Activated CD4-positive, alpha-beta memory T cell treated with anti-CD3 and anti-CD28 coated beads, Interleukin-2, amount 10 ng/mL, durations not matched to agents 7 days and 5 days (primary cell): Measurements from ENCODE around the gene ILF3. TPM values are rescaled to one million over a fixed set of nuclear protein-coding genes. Genes with fewer than 3 reads are reported as not detected.

ENCODE experiments used
- CTCF ChIA-PET: fragments of 350-600 bp; sonication (Branson Sonifier 250); formaldehyde crosslinking; loops from one replicate; lab custom pipeline; 2021; ENCODE audit warnings: antibody characterized with exemption, inconsistent platforms; lab: Charles Lee
- POLR2A ChIA-PET: fragments of 350-600 bp; sonication (Branson Sonifier 250); formaldehyde crosslinking; loops from one replicate; lab custom pipeline; 2021; ENCODE audit warnings: antibody characterized with exemption; lab: Charles Lee
- DNase-seq: peaks from one replicate; pipeline ENCODE4 v3.0.0-alpha.2; 2020
- H3K27ac Mint-ChIP-seq: one replicate; pipeline ENCODE4 v1.8.0; 2021; ENCODE audit warnings: mild to moderate bottlenecking, mixed read lengths
- H3K27me3 Mint-ChIP-seq: one replicate; pipeline ENCODE4 v1.8.0; 2021; ENCODE audit warnings: mixed read lengths
- H3K36me3 Mint-ChIP-seq: one replicate; pipeline ENCODE4 v1.8.0; 2021; ENCODE audit warnings: low read depth, mixed read lengths
- H3K4me1 Mint-ChIP-seq: one replicate; pipeline ENCODE4 v1.8.0; 2021; ENCODE audit warnings: mixed read lengths
- H3K4me3 Mint-ChIP-seq: one replicate; pipeline ENCODE4 v1.8.0; 2021; ENCODE audit warnings: mild to moderate bottlenecking, mixed read lengths
- H3K9me3 Mint-ChIP-seq: one replicate; pipeline ENCODE4 v1.8.0; 2021; ENCODE audit warnings: mixed read lengths
- total RNA-seq, 2 experiments: library from RNA; stranded (reverse); gene quantifications; one replicate each; pipeline ENCODE4 v1.2.3, GENCODE V29; 2021

The ILF3 gene
- total RNA-seq, 2 experiments from 2014 or later = 301 to 324 TPM

GRCh38 chr19:10690341-10690781 is 36.2 kb downstream of the ILF3 start:
- Mint-ChIP-seq H3K4me3 (no peak overlapping the region), H3K27ac (no peak overlapping the region), H3K36me3 (peaks cover 62% of the 10 kb centered on the region), H3K9me3 (no peaks in the 10 kb centered on the region), H3K4me1 (peaks cover 5% of the 10 kb centered on the region), H3K27me3 (peaks cover under 1% of the 10 kb centered on the region)
- DNase-seq = no peak
- ChIA-PET CTCF (interaction anchor here (1.1 to 1.4 kb wide), 2 partner anchors 9 to 11 kb away, joined by 4 to 5 read pairs; partner anchors contain the start of gene QTRT1), POLR2A (no interaction called here)

DNA sequence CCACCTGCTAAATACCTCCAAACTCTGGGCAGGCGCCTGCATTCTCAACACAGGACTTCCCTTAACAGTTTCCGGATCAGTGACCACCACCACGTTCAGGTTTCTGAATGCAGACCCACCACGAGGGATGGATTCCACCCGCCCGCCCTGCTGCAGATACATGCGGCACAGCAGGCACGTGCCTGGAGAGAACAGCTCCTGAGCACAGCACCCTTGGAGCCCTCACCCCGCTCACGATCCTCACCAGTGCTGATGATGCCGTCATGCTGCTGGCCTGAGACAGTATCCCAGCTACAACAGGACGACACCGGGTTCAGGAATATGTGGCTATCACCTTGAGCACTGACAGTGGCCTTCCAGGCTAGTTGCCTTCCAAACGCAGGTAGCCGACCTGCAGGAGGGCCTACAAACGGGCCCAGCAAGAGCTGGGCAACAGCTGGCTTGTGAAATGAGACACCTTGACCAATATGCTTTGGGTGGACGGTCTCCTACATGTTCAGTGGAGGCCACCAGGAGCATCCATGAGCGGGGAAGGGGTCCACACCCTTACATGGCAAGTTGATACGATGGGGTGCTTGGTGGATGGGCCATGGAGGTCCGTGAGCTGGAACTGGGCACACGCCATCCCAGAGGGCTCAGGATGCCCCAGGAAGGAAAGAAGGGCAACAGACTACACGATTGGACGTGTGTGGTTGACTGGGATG is 37.2 kb downstream of the ILF3 start:
- POLR2A ChIA-PET = interaction anchor here (0.7 kb wide), 1 partner anchor 10 kb away, joined by 5 read pairs; the partner anchor contains the start of gene QTRT1
- Mint-ChIP-seq H3K27me3 (peaks cover 7% of the 10 kb centered on the region), H3K36me3 (peaks cover 58% of the 10 kb centered on the region), H3K27ac (no peak overlapping the region), H3K4me3 (no peak overlapping the region), H3K9me3 (no peaks in the 10 kb centered on the region), H3K4me1 (peaks cover 13% of the 10 kb centered on the region)
- CTCF ChIA-PET = interaction anchor here (1.0 kb wide), 1 partner anchor 11 kb away, joined by 3 read pairs; no protein-coding TSS in a partner anchor
- no peak for DNase-seq

- Mint-ChIP-seq H3K4me1 (peaks cover 16% of the 10 kb centered on the region), H3K27me3 (peaks cover 9% of the 10 kb centered on the region), H3K36me3 (peaks cover 55% of the 10 kb centered on the region), H3K4me3 (no peak overlapping the region), H3K27ac (no peak overlapping the region), H3K9me3 (no peaks in the 10 kb centered on the region)
- ChIA-PET POLR2A (interaction anchor here (0.7 kb wide), 1 partner anchor 9 kb away, joined by 5 read pairs; the partner anchor contains the start of gene QTRT1), CTCF (interaction anchor here (1.0 kb wide), 1 partner anchor 10 kb away, joined by 3 read pairs; no protein-coding TSS in a partner anchor)
- no peak for DNase-seq
These were observed 37.7 kb downstream of the ILF3 start for GRCh38 chr19:10691883-10692282.

DNA sequence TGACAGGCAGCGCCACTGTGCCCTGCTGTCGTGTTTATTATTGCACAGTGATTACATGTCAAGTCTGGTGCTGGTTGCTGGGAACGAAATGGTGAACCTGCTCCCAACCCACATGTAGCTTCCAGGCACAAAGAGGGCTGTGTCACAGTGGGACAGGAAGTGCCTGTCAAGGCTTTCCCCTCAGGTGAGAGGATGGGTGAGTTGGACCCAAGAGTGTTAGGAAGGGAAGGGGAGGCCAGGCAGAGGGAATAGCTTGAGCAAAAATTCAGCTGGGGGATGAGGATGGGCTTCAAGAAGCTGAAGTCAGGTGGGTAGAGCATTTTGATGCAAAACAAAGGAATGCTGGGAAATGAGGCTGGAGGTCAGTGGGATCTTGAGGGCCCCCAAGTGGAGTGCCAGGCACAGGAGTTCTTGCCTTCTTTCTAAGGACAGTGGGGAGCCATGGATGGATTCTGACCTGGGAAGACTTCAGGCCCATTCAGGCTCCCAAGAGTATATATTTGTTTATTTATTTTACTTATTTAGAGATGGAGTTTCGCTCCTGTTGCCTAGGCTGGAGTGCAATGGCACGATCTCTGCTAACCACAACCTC is 38.6 kb downstream of the ILF3 start:
- Mint-ChIP-seq H3K4me1 (peaks cover 17% of the 10 kb centered on the region), H3K27me3 (peaks cover 15% of the 10 kb centered on the region), H3K4me3 (no peak overlapping the region), H3K9me3 (no peaks in the 10 kb centered on the region), H3K36me3 (peaks cover 48% of the 10 kb centered on the region), H3K27ac (no peak overlapping the region)
- CTCF ChIA-PET = interaction anchor here (0.8 to 1.0 kb wide), 2 partner anchors 9 to 111 kb away, joined by 3 read pairs; no protein-coding TSS in a partner anchor
- no peak for DNase-seq
- POLR2A ChIA-PET = no interaction called here

- no peaks in the 10 kb centered on the region for H3K9me3 Mint-ChIP-seq
- ChIA-PET CTCF (interaction anchor here (1.4 to 8.9 kb wide), 3 partner anchors 23 to 122 kb away, joined by 4 to 137 read pairs (median 6); partner anchors contain the start of gene DNM2), POLR2A (interaction anchor here (0.8 to 1.6 kb wide), 6 partner anchors 10 to 188 kb away, joined by 3 to 6 read pairs (median 4); no protein-coding TSS in a partner anchor)
- peaks cover 19% of the 10 kb centered on the region for H3K27me3 Mint-ChIP-seq
- peaks cover 18% of the 10 kb centered on the region for H3K4me1 Mint-ChIP-seq
- DNase-seq = no peak
- peaks cover 30% of the 10 kb centered on the region for H3K36me3 Mint-ChIP-seq
- no peak overlapping the region for H3K27ac Mint-ChIP-seq
- peak overlapping the region; percentile 53 for H3K4me3 Mint-ChIP-seq
These were observed 40.7 kb downstream of the ILF3 start for GRCh38 chr19:10694706-10695307.

- peaks cover 19% of the 10 kb centered on the region for H3K27me3 Mint-ChIP-seq
- H3K36me3 Mint-ChIP-seq = peaks cover 22% of the 10 kb centered on the region
- ChIA-PET CTCF (interaction anchor here (0.6 to 8.9 kb wide), 6 partner anchors 22 to 123 kb away, joined by 3 to 137 read pairs (median 4); partner anchors contain the start of gene DNM2), POLR2A (interaction anchor here (0.7 to 1.6 kb wide), 9 partner anchors 11 to 189 kb away, joined by 3 to 8 read pairs (median 4); no protein-coding TSS in a partner anchor)
- no peaks in the 10 kb centered on the region for H3K9me3 Mint-ChIP-seq
- H3K4me1 Mint-ChIP-seq = peaks cover 18% of the 10 kb centered on the region
- H3K4me3 Mint-ChIP-seq = peak overlapping the region; percentile 53
- peak; percentile 93 for DNase-seq
- H3K27ac Mint-ChIP-seq = no peak overlapping the region
These were observed 41.6 kb downstream of the ILF3 start for GRCh38 chr19:10695401-10696398.

DNA sequence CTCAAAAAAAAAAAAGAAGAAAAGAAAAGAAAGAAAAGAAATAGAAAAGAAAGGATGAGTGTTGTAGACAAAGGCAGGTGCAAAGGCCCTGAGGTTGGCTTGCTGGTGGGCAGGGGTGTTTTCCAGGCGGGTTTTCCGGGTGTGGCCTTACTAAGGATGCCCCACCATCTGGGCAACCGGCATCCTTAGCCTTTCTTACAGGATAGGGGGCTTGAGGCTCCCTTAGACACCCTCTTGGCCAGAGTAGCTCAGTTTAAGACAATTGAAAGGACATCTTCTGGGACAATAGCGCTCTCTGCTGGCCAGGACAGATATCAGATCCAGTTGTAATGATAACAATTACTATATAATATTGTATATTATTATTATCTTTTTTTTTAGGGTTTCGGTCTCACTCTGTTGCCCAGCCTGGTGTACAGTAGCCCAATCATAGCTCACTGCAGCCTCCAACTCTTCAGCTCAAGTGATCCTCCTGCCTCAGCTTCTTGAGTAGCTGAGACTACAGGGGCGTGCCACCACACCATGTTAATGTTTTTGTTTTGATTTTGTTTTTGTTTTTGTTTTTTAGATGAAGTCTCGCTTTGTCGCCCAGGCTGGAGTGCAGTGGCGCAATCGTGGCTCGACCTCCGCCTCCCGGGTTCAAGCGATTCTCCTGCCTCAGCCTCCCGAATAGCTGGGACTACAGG is 45.6 kb downstream of the ILF3 start:
- Mint-ChIP-seq H3K4me3 (no peak overlapping the region), H3K27me3 (peaks cover 19% of the 10 kb centered on the region), H3K4me1 (peaks cover 29% of the 10 kb centered on the region), H3K36me3 (no peaks in the 10 kb centered on the region), H3K27ac (no peak overlapping the region), H3K9me3 (no peaks in the 10 kb centered on the region)
- ChIA-PET POLR2A (interaction anchor here (1.0 to 1.3 kb wide), 6 partner anchors 41 to 274 kb away, joined by 3 to 5 read pairs (median 4); partner anchors contain the start of gene KRI1), CTCF (interaction anchor here (0.6 to 8.9 kb wide), 43 partner anchors 9 to 309 kb away, joined by 3 to 137 read pairs (median 4); partner anchors contain the start of genes CDC37, CDKN2D, DNM2 and KRI1)
- DNase-seq = peak; percentile 81

GRCh38 chr19:10701955-10702525 is 47.9 kb downstream of the ILF3 start:
- DNase-seq = peak; percentile 22
- peak overlapping the region; percentile 81 for H3K4me3 Mint-ChIP-seq
- POLR2A ChIA-PET = interaction anchor here (0.7 to 2.7 kb wide), 20 partner anchors 10 to 508 kb away, joined by 3 to 28 read pairs (median 4); partner anchors contain the start of genes DNM2, KRI1 and TMED1

GRCh38 chr19:10706990-10707389 is 52.8 kb downstream of the ILF3 start:
- POLR2A ChIA-PET = no interaction called here
- H3K4me3 Mint-ChIP-seq = no peak overlapping the region
- no peaks in the 10 kb centered on the region for H3K9me3 Mint-ChIP-seq
- CTCF ChIA-PET = interaction anchor here (0.7 to 1.3 kb wide), 2 partner anchors 10 to 164 kb away, joined by 3 to 4 read pairs; partner anchors contain the start of gene DNM2
- H3K36me3 Mint-ChIP-seq = no peaks in the 10 kb centered on the region
- no peak for DNase-seq
- H3K4me1 Mint-ChIP-seq = peaks cover 4% of the 10 kb centered on the region
- no peak overlapping the region for H3K27ac Mint-ChIP-seq
- H3K27me3 Mint-ChIP-seq = no peaks in the 10 kb centered on the region

More at GRCh38 chr19:10701955-10702525, 47.9 kb downstream of the ILF3 start:
- CTCF ChIA-PET = interaction anchor here (0.6 to 8.9 kb wide), 30 partner anchors 10 to 592 kb away, joined by 3 to 137 read pairs (median 4); partner anchors contain the start of genes CDKN2D, DNM2, KRI1 and TMED1
- H3K27me3 Mint-ChIP-seq = peaks cover 8% of the 10 kb centered on the region
- no peaks in the 10 kb centered on the region for H3K36me3 Mint-ChIP-seq
- H3K4me1 Mint-ChIP-seq = peaks cover 13% of the 10 kb centered on the region
- H3K27ac Mint-ChIP-seq = peak overlapping the region; percentile 12
- H3K9me3 Mint-ChIP-seq = no peaks in the 10 kb centered on the region

DNA sequence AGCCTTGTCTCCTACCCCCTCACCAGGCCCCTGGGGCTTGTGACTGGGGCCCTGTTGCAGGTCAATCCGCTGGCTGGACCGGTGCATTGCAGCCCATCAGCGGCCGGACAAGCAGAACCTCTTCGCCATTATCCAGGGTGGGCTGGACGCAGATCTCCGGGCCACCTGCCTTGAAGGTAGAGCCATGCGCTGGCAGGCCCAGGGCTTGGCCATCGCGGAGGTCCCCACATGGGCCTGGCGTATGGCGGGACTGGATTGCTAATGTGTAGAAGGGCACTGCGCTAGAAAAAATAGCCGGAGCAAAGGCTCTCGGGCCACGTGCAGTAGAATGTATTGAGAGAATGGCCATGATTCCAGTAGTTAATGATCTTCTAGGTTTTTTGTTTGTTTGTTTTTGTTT is 53.3 kb downstream of the ILF3 start:
- ChIA-PET CTCF (interaction anchor here (1.3 kb wide), 1 partner anchor 10 kb away, joined by 4 read pairs; the partner anchor contains the start of gene DNM2), POLR2A (no interaction called here)
- Mint-ChIP-seq H3K27me3 (no peaks in the 10 kb centered on the region), H3K4me3 (no peak overlapping the region), H3K36me3 (no peaks in the 10 kb centered on the region), H3K27ac (no peak overlapping the region), H3K9me3 (no peaks in the 10 kb centered on the region), H3K4me1 (no peaks in the 10 kb centered on the region)
- no peak for DNase-seq
